GM23248 (cell line): Measurements from ENCODE around the gene ZC3H12D. TPM values are rescaled to one million over a fixed set of nuclear protein-coding genes. Genes with fewer than 3 reads are reported as not detected.

ENCODE experiments used
- DNase-seq: peaks from one replicate; pipeline ENCODE4 v3.0.0-alpha.2; 2015
- H2AFZ ChIP-seq: fragments of 200-600 bp; sonication (generic); 2 replicates; pipeline ENCODE4 v1.6.1; 2016; ENCODE audit warnings: antibody characterized with exemption
- H3F3A ChIP-seq: fragments of 200-600 bp; sonication (generic); 2 replicates; pipeline ENCODE4 v1.6.1; 2016; ENCODE audit warnings: mild to moderate bottlenecking, antibody characterized with exemption, mixed run types; ENCODE audit not compliant: insufficient read depth
- H3K27ac ChIP-seq: fragments of 200-600 bp; sonication (generic); 2 replicates; pipeline ENCODE4 v1.5.1; 2016; ENCODE audit warnings: mild to moderate bottlenecking
- H3K27me3 ChIP-seq: fragments of 200-600 bp; sonication (generic); replicated peaks from 2 replicates; pipeline ENCODE4 v1.6.1; 2016; ENCODE audit warnings: mild to moderate bottlenecking; ENCODE audit not compliant: insufficient read depth
- H3K36me3 ChIP-seq: fragments of 200-600 bp; sonication (generic); 2 replicates; pipeline ENCODE4 v1.6.1; 2016; ENCODE audit warnings: low read depth, mild to moderate bottlenecking
- H3K4me1 ChIP-seq: fragments of 200-600 bp; sonication (generic); 2 replicates; pipeline ENCODE4 v1.6.1; 2016; ENCODE audit warnings: mild to moderate bottlenecking; ENCODE audit not compliant: insufficient read depth
- H3K4me2 ChIP-seq: fragments of 200-600 bp; sonication (generic); one replicate; pipeline ENCODE4 v1.6.1; 2016; ENCODE audit warnings: mild to moderate bottlenecking; ENCODE audit not compliant: unreplicated experiment
- H3K4me3 ChIP-seq: fragments of 200-600 bp; sonication (generic); 2 replicates; pipeline ENCODE4 v1.5.1; 2016; ENCODE audit warnings: mild to moderate bottlenecking
- H3K79me2 ChIP-seq: fragments of 200-600 bp; sonication (generic); 2 replicates; pipeline ENCODE4 v1.6.1; 2016; ENCODE audit warnings: mild to moderate bottlenecking; ENCODE audit not compliant: insufficient read depth
- H3K9ac ChIP-seq: fragments of 200-600 bp; sonication (generic); 2 replicates; pipeline ENCODE4 v1.6.1; 2016; ENCODE audit warnings: mild to moderate bottlenecking
- H3K9me2 ChIP-seq: fragments of 200-600 bp; sonication (generic); 2 replicates; pipeline ENCODE4 v1.6.1; 2016; ENCODE audit warnings: mixed run types, mild to moderate bottlenecking, moderate library complexity; ENCODE audit not compliant: insufficient read depth
- H3K9me3 ChIP-seq: fragments of 200-600 bp; sonication (generic); one replicate; pipeline ENCODE4 v1.6.1; 2017; ENCODE audit warnings: low read depth
- H4K20me1 ChIP-seq: fragments of 200-600 bp; sonication (generic); 2 replicates; pipeline ENCODE4 v1.6.0; 2016; ENCODE audit not compliant: insufficient read depth
- EZH2 ChIP-seq: fragments of 200-600 bp; sonication (generic); IDR thresholded peaks from 2 replicates; pipeline ENCODE4 v1.6.1; 2018; ENCODE audit warnings: antibody characterized with exemption, mild to moderate bottlenecking; ENCODE audit not compliant: insufficient read depth, poor library complexity, severe bottlenecking
- EZH2phosphoT487 ChIP-seq: fragments of 200-600 bp; sonication (generic); IDR thresholded peaks from 2 replicates; pipeline ENCODE4 v1.6.1; 2018; ENCODE audit warnings: antibody characterized with exemption, moderate library complexity, mild to moderate bottlenecking, low read depth; ENCODE audit not compliant: insufficient read depth
- WGBS, 2 experiments: methylation state at CpG; one replicate each; pipeline ENCODE4 v1.1.6; 2015 to 2017; ENCODE audit warnings: low lambda C conversion rate in 2 of 2, low coverage in 1 of 2; ENCODE audit errors: missing lambda C conversion rate in 2 of 2; 5-methylcytosine and 5-hydroxymethylcytosine counted together
- in situ Hi-C: fragments of 300-500 bp; cut with MboI; formaldehyde crosslinking; loops from 2 replicates; pipeline ENCODE4 v1.15.0; 2020
- polyA plus RNA-seq: library from polyadenylated mRNA; unstranded; fragments of >200 nt; fragmentation: Nextera tagmentation; extraction: Ambion mirVana; gene quantifications from 2 replicates; pipeline ENCODE4 v1.2.1, GENCODE V29; 2016
- total RNA-seq: library from RNA; depleted of rRNA; stranded (reverse); fragments of >200 nt; shearing (Covaris generic); gene quantifications from 2 replicates; pipeline ENCODE4 v1.2.3, GENCODE V29; 2014

ZC3H12D gene
- total and polyA plus RNA-seq, 2 experiments from 2014 or later = 0.54 TPM; not detected in 1

- WGBS, 2 experiments = 89 to 95% methylated on average over 5 of the region's 5 CpGs
- no peak for DNase-seq
- H3K4me3 ChIP-seq = no peak overlapping the region
- H3F3A ChIP-seq = no peaks in the 10 kb centered on the region
- H3K9me3 ChIP-seq = no peaks in the 10 kb centered on the region
- no peak overlapping the region for H3K9ac ChIP-seq
- no peak overlapping the region for H3K27ac ChIP-seq
- H3K4me1 ChIP-seq = 0 out of 2 replicates have a peak, but pooled peaks cover 5% of the 10 kb centered on the region
- H3K79me2 ChIP-seq = no peaks in the 10 kb centered on the region
- H3K27me3 ChIP-seq = no peaks in the 10 kb centered on the region
- no peaks in the 10 kb centered on the region for H3K36me3 ChIP-seq
- H4K20me1 ChIP-seq = no peaks in the 10 kb centered on the region
- TF ChIP-seq EZH2phosphoT487 (no peak), EZH2 (no peak)
- H2AFZ ChIP-seq = no peak overlapping the region
- in situ Hi-C loops = no loop called here
- H3K4me2 ChIP-seq = no peak overlapping the region
- no peaks in the 10 kb centered on the region for H3K9me2 ChIP-seq
Measured at GRCh38 chr6:149478631-149479314, 6.0 kb downstream of the ZC3H12D start.

- Histone ChIP-seq H3K27ac (no peak overlapping the region), H4K20me1 (no peaks in the 10 kb centered on the region), H2AFZ (no peak overlapping the region), H3K79me2 (no peaks in the 10 kb centered on the region), H3F3A (no peaks in the 10 kb centered on the region), H3K4me1 (0 out of 2 replicates have a peak, but pooled peaks cover 5% of the 10 kb centered on the region), H3K36me3 (no peaks in the 10 kb centered on the region), H3K4me3 (no peak overlapping the region), H3K27me3 (no peaks in the 10 kb centered on the region), H3K9me3 (no peaks in the 10 kb centered on the region), H3K9me2 (no peaks in the 10 kb centered on the region), H3K4me2 (no peak overlapping the region), H3K9ac (no peak overlapping the region)
- TF ChIP-seq EZH2phosphoT487 (no peak), EZH2 (no peak)
- no peak for DNase-seq
- WGBS, 2 experiments = 81 to 85% methylated on average over 5 of the region's 5 CpGs
- in situ Hi-C loops = no loop called here
Measured at GRCh38 chr6:149477544-149477943, 7.3 kb downstream of the ZC3H12D start.

- Histone ChIP-seq H3K79me2 (no peaks in the 10 kb centered on the region), H3K9ac (no peak overlapping the region), H3K9me2 (no peaks in the 10 kb centered on the region), H3K9me3 (no peaks in the 10 kb centered on the region), H3K27me3 (no peaks in the 10 kb centered on the region), H3K4me2 (no peak overlapping the region), H3F3A (no peaks in the 10 kb centered on the region), H3K36me3 (no peaks in the 10 kb centered on the region), H3K4me3 (no peak overlapping the region), H3K27ac (no peak overlapping the region), H2AFZ (no peak overlapping the region), H3K4me1 (0 out of 2 replicates have a peak, but pooled peaks cover 2% of the 10 kb centered on the region), H4K20me1 (no peaks in the 10 kb centered on the region)
- in situ Hi-C loops = no loop called here
- TF ChIP-seq EZH2 (no peak), EZH2phosphoT487 (no peak)
- WGBS, 2 experiments = 69 to 73% methylated on average over 6 of the region's 6 CpGs
- no peak for DNase-seq
Measured at GRCh38 chr6:149476789-149477455, 7.9 kb downstream of the ZC3H12D start.

- Histone ChIP-seq H2AFZ (no peak overlapping the region), H3K36me3 (no peaks in the 10 kb centered on the region), H3K4me3 (no peak overlapping the region), H4K20me1 (no peaks in the 10 kb centered on the region), H3K27ac (no peak overlapping the region), H3K79me2 (no peaks in the 10 kb centered on the region), H3F3A (no peaks in the 10 kb centered on the region), H3K9me2 (no peaks in the 10 kb centered on the region), H3K9ac (no peak overlapping the region), H3K4me2 (no peak overlapping the region), H3K27me3 (no peaks in the 10 kb centered on the region), H3K4me1 (no peaks in the 10 kb centered on the region), H3K9me3 (no peaks in the 10 kb centered on the region)
- WGBS, 2 experiments = 82 to 88% methylated on average over 27 to 30 of the region's 30 CpGs
- no peak for TF ChIP-seq EZH2
- no peak for TF ChIP-seq EZH2phosphoT487
- no peak for DNase-seq
- in situ Hi-C loops = no loop called here
Measured at GRCh38 chr6:149474108-149474935, 10.5 kb downstream of the ZC3H12D start.
